GM18519 (cell line): ENCODE results near the gene STX17.
A peak's percentile ranks its signal among the peaks of the same experiment; 100 is the strongest.
"Not testable (repeated sequence)": the region's sequence is repeated elsewhere in the genome, so short reads cannot be mapped to it uniquely, and the experiment has no call there.

ENCODE experiments used
- ATAC-seq: cut with Tn5 transposase; IDR thresholded peaks from one replicate; pipeline ENCODE4 v1.9.1; 2021; ENCODE audit warnings: mild to moderate bottlenecking, moderate library complexity; ENCODE audit not compliant: unreplicated experiment, low FRiP score

Gene STX17

DNA sequence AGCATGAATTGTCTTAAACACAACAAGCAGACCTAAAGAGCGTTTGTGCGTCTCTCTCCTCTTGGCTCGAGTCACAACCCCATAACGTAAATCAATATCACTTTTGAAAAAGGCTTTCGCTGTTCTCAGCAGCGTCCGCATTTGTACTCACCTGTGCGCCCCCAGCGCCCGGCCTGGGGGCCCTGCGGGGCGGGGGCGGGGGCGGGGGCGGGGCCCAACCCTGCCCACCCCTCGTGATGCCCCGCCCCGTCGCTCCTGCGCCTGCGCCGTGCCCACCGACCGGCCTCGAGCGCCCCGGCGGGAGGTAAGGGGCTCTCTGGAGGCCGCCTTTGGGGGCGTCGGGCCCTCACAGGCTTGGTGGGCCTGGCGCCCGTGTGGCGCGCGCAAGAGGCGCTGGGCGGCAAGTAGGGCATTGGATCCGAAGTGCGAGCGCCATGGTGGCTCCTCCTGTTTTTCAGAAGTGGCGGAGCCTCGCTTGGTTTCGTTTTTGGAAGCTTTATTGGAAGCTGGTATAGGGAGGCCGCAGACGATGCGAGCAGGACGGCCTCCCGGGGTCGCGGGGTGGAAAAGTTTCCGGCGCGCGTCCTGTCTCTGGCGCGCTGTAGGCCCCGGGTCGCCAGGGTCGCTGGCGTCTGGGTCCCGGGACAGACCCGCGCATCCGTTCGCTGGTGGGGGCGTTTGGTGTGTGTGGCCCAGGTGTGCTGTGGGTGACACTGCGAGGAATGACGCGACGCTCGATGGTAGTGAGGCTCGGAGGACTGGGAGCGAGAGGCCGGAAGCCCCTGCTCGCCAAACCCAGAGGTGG is at the start of gene STX17:
TSS of gene STX17 (plus strand) at position 252 of the 805 bp plus-strand sequence. CDS start 8,586 bp downstream, outside the sequence.
- ATAC-seq: peak; percentile 54

DNA sequence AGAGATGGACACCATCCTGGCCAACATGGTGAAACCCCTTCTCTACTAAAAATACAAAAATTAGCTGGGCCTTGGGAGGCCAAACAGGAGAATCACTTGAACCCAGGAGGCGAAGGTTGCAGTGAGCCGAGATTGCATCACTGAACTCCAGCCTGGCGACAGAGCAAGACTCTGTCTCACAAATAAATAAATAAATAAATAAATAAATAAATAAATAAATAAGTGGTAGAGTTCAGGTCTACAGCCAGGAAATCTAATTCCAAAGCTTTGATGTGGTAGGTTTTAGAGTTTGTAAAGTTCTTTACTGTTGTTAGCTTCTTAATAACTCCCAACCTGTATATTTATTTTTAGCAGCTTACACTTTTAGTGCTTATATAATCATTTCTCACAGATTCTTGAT is 48.9 kb upstream of the STX17 start:
- not testable (repeated sequence) for ATAC-seq

GRCh38 chr9:99858087-99858486 is 48.4 kb upstream of the STX17 start:
- ATAC-seq: no peak

DNA sequence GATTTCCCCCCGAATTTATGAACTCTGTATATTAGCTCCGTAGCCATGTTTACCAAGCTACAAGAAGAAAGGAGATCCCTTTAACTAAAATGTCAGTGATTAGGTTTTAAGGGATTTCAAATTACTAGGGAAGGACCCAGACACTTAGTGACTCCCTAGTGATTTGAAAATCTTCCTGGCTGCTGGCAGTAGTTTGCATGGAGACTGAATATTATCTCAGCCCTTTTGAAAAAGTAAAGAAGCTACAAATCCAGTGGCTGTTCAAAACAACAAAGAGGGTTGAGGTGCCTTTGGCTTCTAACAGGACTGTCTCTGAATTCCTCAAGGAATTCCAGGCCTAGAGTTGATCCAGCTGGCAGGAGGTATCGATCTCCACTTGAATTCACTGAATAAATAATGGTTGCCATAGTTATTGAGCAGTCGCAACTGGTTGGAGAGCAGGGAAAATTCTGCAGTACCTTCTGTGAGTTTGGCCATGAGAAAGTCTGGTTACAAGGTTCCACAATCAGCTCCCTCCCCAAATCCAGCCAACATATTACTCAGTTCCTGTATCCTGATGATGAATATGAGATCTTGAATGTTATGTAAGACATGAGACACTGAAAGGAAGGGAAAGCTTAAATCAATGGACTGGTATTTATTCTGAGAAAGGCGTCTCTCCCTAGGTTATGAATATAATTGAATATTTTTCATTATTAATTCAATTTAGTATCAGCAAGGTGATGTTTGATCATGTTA is 47.0 kb upstream of the STX17 start:
- ATAC-seq: no peak

GRCh38 chr9:99860266-99860665 is 46.2 kb upstream of the STX17 start:
- ATAC-seq: no peak

DNA sequence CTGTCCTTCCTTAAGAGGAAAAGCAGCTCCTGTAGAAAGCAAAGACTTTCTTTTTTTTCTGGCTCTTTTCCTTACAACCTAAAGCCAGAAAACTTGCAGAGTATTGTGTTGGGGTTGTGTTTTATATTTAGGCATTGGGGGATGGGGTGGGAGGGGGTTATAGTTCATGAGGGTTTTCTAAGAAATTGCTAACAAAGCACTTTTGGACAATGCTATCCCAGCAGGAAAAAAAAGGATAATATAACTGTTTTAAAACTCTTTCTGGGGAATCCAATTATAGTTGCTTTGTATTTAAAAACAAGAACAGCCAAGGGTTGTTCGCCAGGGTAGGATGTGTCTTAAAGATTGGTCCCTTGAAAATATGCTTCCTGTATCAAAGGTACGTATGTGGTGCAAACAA is 42.5 kb upstream of the STX17 start:
- no peak for ATAC-seq

- ATAC-seq: no peak
Measured at GRCh38 chr9:99866398-99866797, 40.1 kb upstream of the STX17 start.

GRCh38 chr9:99867536-99867935 is 38.9 kb upstream of the STX17 start:
- ATAC-seq: no peak

GRCh38 chr9:99867968-99868367 is 38.5 kb upstream of the STX17 start:
- ATAC-seq: peak; percentile 66

- ATAC-seq: peak; percentile 58
Measured at GRCh38 chr9:99868845-99869244, 37.6 kb upstream of the STX17 start.

- no peak for ATAC-seq
Measured at GRCh38 chr9:99870126-99870525, 36.3 kb upstream of the STX17 start.

GRCh38 chr9:99873531-99873930 is 32.9 kb upstream of the STX17 start:
- no peak for ATAC-seq

DNA sequence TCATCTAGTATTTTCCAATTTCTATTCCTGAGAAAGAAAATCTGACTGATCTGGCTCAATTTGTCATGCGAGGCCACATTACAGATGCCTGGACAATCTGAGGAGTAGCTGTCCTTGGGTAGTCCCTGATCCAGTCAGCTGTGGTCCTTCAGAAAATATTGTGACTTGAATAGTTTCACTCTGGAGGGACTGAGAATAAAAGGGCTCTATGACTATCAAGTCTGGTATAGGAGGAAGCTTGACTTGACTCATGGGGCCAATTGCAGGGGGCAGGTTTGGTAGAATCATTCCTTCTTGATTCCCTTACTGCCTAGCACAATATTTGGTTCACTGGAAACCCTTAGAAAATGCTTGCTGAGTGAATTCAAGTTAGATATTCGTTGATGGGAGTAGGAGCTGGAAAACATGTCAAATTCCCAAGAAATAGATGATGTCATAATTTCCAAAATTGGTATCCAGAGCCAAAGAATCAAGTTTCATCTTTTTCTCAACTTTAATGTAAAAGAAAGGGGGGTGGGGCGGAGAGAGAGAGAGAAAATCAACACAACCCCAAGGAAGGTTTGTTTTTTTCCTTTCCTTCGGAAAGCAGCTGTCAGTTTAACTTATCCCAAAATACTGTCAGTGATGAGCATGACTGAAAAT is 32.4 kb upstream of the STX17 start:
- ATAC-seq: no peak

GRCh38 chr9:99876190-99876589 is 30.3 kb upstream of the STX17 start:
- ATAC-seq: no peak

- ATAC-seq: no peak
Measured at GRCh38 chr9:99878651-99879050, 27.8 kb upstream of the STX17 start.

- no peak for ATAC-seq
Measured at GRCh38 chr9:99881769-99882168, 24.7 kb upstream of the STX17 start.

- ATAC-seq: no peak
Measured at GRCh38 chr9:99885747-99886146, 20.7 kb upstream of the STX17 start.

DNA sequence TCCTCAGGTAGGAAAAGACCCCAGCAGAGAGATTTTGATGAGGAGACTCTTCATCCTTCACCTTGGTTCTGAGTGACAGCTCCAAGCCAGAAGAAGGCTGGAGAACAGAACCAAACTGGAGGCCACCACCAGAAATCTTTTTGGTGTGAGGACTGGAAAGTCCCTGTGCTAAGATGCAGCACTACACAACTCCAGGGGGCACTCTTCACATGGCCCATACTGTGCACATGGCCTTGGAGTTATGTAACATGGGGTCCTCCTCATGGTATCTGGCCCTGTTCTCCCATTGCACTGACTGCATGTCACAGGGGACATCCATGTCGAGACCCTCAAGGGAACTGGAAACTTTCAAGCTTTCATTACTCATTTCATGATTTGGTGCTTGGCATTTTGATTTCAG is 17.3 kb upstream of the STX17 start:
- no peak for ATAC-seq

DNA sequence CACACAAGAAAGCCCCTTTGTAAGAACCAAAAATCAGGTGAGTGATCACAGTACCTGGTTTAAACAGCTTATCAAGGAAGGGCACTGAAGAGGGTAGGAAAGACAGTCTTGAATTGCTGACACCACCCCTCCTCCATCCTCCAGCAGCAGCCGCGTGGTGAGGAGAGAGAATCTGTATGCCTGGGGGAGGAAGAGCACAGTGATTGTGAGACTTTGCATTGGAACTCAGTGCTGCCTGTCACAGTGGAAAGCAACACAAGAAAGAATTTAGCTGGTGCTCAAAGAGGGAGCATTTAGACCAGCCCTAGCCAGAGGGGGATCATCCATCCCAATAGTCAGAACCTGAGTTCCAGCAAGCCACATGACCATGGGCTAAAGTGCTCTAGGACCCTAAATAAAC is 11.6 kb upstream of the STX17 start:
- ATAC-seq: no peak

DNA sequence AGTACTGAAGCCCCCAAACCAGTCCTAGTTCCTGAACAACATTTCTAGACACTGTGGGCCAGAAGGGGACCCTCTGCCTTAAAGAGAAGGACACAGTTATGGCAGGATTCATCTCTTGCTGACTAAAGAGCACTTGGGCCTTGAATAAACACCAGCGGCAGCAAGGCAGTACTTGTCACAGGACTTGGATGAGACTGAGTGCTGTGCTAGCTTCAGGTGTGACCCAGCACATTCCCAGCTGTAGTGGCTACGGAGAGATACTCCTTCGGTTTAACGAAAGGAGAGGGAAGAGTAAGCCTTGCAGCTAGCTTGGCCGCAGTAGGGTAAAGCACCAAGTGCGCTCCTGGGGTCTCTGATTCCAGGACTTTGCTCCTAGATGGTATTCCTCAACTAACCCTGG is 10.9 kb upstream of the STX17 start:
- ATAC-seq: no peak

DNA sequence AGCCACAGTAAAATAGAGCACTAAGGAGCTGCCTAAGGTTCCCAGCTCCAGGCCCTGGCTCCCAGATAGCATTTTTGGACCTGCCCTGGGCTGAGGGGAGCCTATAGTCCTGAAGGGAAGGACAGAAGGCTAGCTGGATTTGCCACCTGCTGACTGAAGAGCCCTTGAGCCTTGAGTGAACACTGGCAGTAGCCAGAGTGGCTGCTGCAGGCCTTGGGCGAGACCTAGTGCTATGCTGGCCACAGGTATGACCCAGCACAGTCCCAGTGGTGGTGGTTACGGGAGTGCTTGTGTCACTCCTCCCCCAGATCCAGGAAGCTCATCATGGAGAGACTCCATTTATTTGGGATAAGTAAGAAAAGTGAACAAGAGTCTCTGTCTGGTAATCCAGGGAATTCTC is 10.3 kb upstream of the STX17 start:
- no peak for ATAC-seq
